Measurements from ENCODE around the gene TRAPPC1.

The TRAPPC1 gene

GRCh38 chr17:7910711-7911110 lies 21.0 kb downstream of the TRAPPC1 start:
- H3K4me3 ChIP-seq (ENCODE audit: low read depth, low read length) = no peak overlapping the region
- no peak for DNase-seq (ENCODE audit: low read depth)

- H3K4me3 ChIP-seq (ENCODE audit: low read depth, low read length) = no peak overlapping the region
- no peak for DNase-seq (ENCODE audit: low read depth)
Observed at GRCh38 chr17:7910281-7910680, 21.5 kb downstream of the TRAPPC1 start.

- no peak overlapping the region for H3K4me3 ChIP-seq (ENCODE audit: low read depth, low read length)
Observed at GRCh38 chr17:7909089-7909488, 22.7 kb downstream of the TRAPPC1 start.

GRCh38 chr17:7903154-7904103 lies 28.3 kb downstream of the TRAPPC1 start:
- no peak for DNase-seq (ENCODE audit: low read depth)
- H3K4me3 ChIP-seq (ENCODE audit: low read depth, low read length) = no peak overlapping the region

More at GRCh38 chr17:7909089-7909488, 22.7 kb downstream of the TRAPPC1 start:
- no peak for DNase-seq (ENCODE audit: low read depth)

GRCh38 chr17:7897773-7898172 lies 34.0 kb downstream of the TRAPPC1 start:
- no peak for DNase-seq (ENCODE audit: low read depth)
- H3K4me3 ChIP-seq (ENCODE audit: low read depth, low read length) = no peak overlapping the region

- H3K4me3 ChIP-seq (ENCODE audit: low read depth, low read length) = no peak overlapping the region
- DNase-seq (ENCODE audit: low read depth) = no peak
Observed at GRCh38 chr17:7897090-7897489, 34.7 kb downstream of the TRAPPC1 start.

- no peak overlapping the region for H3K4me3 ChIP-seq (ENCODE audit: low read depth, low read length)
- no peak for DNase-seq (ENCODE audit: low read depth)
Observed at GRCh38 chr17:7894866-7895265, 36.9 kb downstream of the TRAPPC1 start.

- DNase-seq (ENCODE audit: low read depth) = no peak
Observed at GRCh38 chr17:7894226-7894625, 37.5 kb downstream of the TRAPPC1 start.

GRCh38 chr17:7893187-7893880 lies 38.4 kb downstream of the TRAPPC1 start:
- no peak overlapping the region for H3K4me3 ChIP-seq (ENCODE audit: low read depth, low read length)
- DNase-seq (ENCODE audit: low read depth) = no peak

More at GRCh38 chr17:7894226-7894625, 37.5 kb downstream of the TRAPPC1 start:
- no peak overlapping the region for H3K4me3 ChIP-seq (ENCODE audit: low read depth, low read length)

- DNase-seq (ENCODE audit: low read depth) = peak; percentile 78
- H3K4me3 ChIP-seq (ENCODE audit: low read depth, low read length) = no peak overlapping the region
Observed at GRCh38 chr17:7889166-7889955, 42.4 kb downstream of the TRAPPC1 start.

- DNase-seq (ENCODE audit: low read depth) = no peak
- peak within 1 kb of the TSS; percentile 52 for H3K4me3 ChIP-seq (ENCODE audit: low read depth, low read length)
Observed at GRCh38 chr17:7888184-7888920, 43.4 kb downstream of the TRAPPC1 start, which contains the start of gene CHD3. Gene CHD3 (plus strand): TSS chr17:7888789. CDS start chr17:7889001, 212 bp downstream.

- peak overlapping the region; percentile 66 for H3K4me3 ChIP-seq (ENCODE audit: low read depth, low read length)
- peak; percentile 96 for DNase-seq (ENCODE audit: low read depth)
Observed at GRCh38 chr17:7887482-7888183, 44.1 kb downstream of the TRAPPC1 start.

GRCh38 chr17:7887038-7887481 lies 44.7 kb downstream of the TRAPPC1 start:
- no peak for DNase-seq (ENCODE audit: low read depth)

GRCh38 chr17:7886227-7887037 lies 45.3 kb downstream of the TRAPPC1 start:
- peak overlapping the region; percentile 66 for H3K4me3 ChIP-seq (ENCODE audit: low read depth, low read length)
- DNase-seq (ENCODE audit: low read depth) = no peak

More at GRCh38 chr17:7887038-7887481, 44.7 kb downstream of the TRAPPC1 start:
- H3K4me3 ChIP-seq (ENCODE audit: low read depth, low read length) = peak overlapping the region; percentile 66

- H3K4me3 ChIP-seq (ENCODE audit: low read depth, low read length) = peak overlapping the region; percentile 66
- DNase-seq (ENCODE audit: low read depth) = peak; percentile 43
Observed at GRCh38 chr17:7885367-7886226, 46.1 kb downstream of the TRAPPC1 start.

- H3K4me3 ChIP-seq (ENCODE audit: low read depth, low read length) = peak overlapping the region; percentile 66
- no peak for DNase-seq (ENCODE audit: low read depth)
Observed at GRCh38 chr17:7884581-7885366, 47.0 kb downstream of the TRAPPC1 start.
